ENCODE measurements around the gene DLG1. TPM values are rescaled to one million over a fixed set of nuclear protein-coding genes. Genes with fewer than 3 reads are reported as not detected.
A peak's percentile ranks its signal among the peaks of the same experiment; 100 is the strongest.

DLG1 gene
- total and polyA plus RNA-seq, 4 experiments from 2014 or later = 21.4 to 92.1 (median 61.2) TPM

DNA sequence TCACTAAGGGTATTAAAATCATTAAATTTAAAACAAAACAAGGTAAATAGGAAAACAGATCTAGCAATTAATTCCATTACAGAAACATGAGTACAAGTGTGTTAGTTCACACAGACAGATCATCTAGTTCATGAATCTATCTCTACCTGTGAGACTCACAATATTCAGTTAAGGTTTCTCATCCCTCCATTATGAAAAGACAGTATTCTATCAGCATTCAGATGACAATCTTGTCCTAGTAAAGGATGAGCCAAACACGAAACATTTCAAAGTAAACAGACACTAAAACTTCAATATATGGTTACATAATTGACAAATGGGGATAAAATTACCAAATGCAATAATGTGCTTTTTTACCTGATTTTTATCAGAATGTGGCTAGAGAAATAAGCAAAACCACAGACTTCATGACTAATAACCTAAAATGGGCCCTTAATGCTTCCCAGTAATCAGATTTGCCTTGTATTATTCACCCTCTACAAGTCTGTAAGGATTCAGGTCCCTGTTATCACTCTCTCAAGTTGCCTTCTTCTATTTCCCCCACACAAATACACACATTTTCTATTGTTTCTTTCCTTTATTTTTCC lies 126.8 kb downstream of the DLG1 start:
- no peaks in the 10 kb centered on the region for H3K27me3 ChIP-seq (ENCODE audit: insufficient read depth, low read length)
- intact Hi-C loops (cut with micrococcal nuclease) = no loop called here
- H3K36me3 ChIP-seq (ENCODE audit: insufficient read depth, low read length) = no peaks in the 10 kb centered on the region
- H3K27me3 Mint-ChIP-seq = no peaks in the 10 kb centered on the region
- H3K4me3 ChIP-seq (ENCODE audit: low read length in 2 of 2) = no peak overlapping the region
- DNase-seq = no peak
- H3K4me3 Mint-ChIP-seq = no peak overlapping the region
- peaks cover 8% of the 10 kb centered on the region for H3K4me1 ChIP-seq (ENCODE audit: insufficient read depth, low read length)
- H3K36me3 Mint-ChIP-seq = peaks cover 3 to 9% of the 10 kb centered on the region in 2 donors
- POLR2A ChIA-PET (ENCODE audit: partially characterized antibody) = no interaction called here
- H3K4me1 Mint-ChIP-seq = peaks cover 19 to 40% (median 25%) of the 10 kb centered on the region in 4 donors
- no peak overlapping the region for H3K27ac ChIP-seq (ENCODE audit: low read depth, low read length)
- H3K9me3 ChIP-seq (ENCODE audit: control insufficient read depth in 1 of 2, low read length in 2 of 2) = no peaks in the 10 kb centered on the region
- H3K9me3 Mint-ChIP-seq = no peaks in the 10 kb centered on the region
- H3K27ac Mint-ChIP-seq = peak overlapping the region in 1 of 7 donors; percentile 71
- CTCF ChIA-PET (ENCODE audit: partially characterized antibody) = no interaction called here

DNA sequence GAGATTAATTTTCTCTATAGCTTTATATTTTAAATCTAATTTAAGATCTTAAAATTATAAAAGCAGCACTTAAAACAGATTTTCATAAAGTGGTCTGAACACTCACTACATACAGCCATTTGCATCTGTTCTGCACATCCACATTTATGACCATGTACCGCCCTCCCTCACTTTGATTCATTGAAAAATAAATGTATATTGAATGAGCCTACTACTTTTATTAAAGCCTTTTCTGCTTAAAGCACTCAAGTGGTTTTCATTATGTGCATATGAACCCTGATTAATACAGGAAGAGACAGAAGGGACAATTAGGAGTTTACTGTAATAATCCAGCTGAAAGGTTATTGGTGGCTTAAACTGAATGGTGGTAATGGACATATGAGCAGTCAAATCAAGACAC lies 129.4 kb downstream of the DLG1 start:
- Histone ChIP-seq H3K4me1 (ENCODE audit: insufficient read depth, low read length) (peaks cover 8% of the 10 kb centered on the region), H3K36me3 (ENCODE audit: insufficient read depth, low read length) (no peaks in the 10 kb centered on the region), H3K9me3 (ENCODE audit: control insufficient read depth in 1 of 2, low read length in 2 of 2) (no peaks in the 10 kb centered on the region), H3K27ac (ENCODE audit: low read depth, low read length) (no peak overlapping the region), H3K27me3 (ENCODE audit: insufficient read depth, low read length) (no peaks in the 10 kb centered on the region), H3K4me3 (ENCODE audit: low read length in 2 of 2) (no peak overlapping the region)
- intact Hi-C loops (cut with micrococcal nuclease) = no loop called here
- Mint-ChIP-seq H3K9me3 (no peaks in the 10 kb centered on the region), H3K27me3 (no peaks in the 10 kb centered on the region), H3K4me3 (no peak overlapping the region), H3K27ac (peak overlapping the region in 5 of 7 donors; percentile 38 to 58 (median 54)), H3K36me3 (peaks cover 4 to 19% of the 10 kb centered on the region in 2 donors), H3K4me1 (peaks cover 25 to 45% (median 26%) of the 10 kb centered on the region in 4 donors)
- ChIA-PET CTCF (ENCODE audit: partially characterized antibody) (no interaction called here), POLR2A (ENCODE audit: partially characterized antibody) (no interaction called here)
- no peak for DNase-seq

DNA sequence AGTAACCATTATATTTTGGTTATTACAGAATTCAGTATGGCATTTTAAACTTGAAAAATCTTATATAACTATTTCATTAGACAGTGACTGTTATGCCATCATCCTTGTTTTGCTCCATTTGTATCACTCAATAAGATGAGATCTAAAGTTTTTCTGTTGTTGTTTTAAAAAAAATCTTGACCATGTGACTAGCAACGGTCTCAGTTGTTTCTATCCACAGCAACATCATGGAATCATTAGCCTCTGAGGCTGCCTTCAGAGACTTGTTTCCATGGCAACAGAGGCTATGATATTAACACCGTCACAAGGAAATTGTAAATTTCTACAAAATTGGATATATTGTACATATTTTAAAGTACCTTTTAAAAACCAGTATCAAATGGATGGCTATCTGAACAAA lies 129.8 kb downstream of the DLG1 start:
- no peak overlapping the region for H3K27ac ChIP-seq (ENCODE audit: low read depth, low read length)
- Mint-ChIP-seq H3K36me3 (peaks cover 4 to 19% of the 10 kb centered on the region in 2 donors), H3K4me3 (no peak overlapping the region), H3K27me3 (no peaks in the 10 kb centered on the region), H3K4me1 (peaks cover 25 to 45% (median 26%) of the 10 kb centered on the region in 4 donors), H3K27ac (peak overlapping the region in 4 of 7 donors; percentile 1 to 55 (median 28)), H3K9me3 (no peaks in the 10 kb centered on the region)
- intact Hi-C loops (cut with micrococcal nuclease) = no loop called here
- DNase-seq = peak; percentile 24 to 46 (median 41)
- no peaks in the 10 kb centered on the region for H3K9me3 ChIP-seq (ENCODE audit: control insufficient read depth in 1 of 2, low read length in 2 of 2)
- H3K36me3 ChIP-seq (ENCODE audit: insufficient read depth, low read length) = no peaks in the 10 kb centered on the region
- no peaks in the 10 kb centered on the region for H3K27me3 ChIP-seq (ENCODE audit: insufficient read depth, low read length)
- H3K4me3 ChIP-seq (ENCODE audit: low read length in 2 of 2) = no peak overlapping the region
- ChIA-PET POLR2A (ENCODE audit: partially characterized antibody) (no interaction called here), CTCF (ENCODE audit: partially characterized antibody) (no interaction called here)
- peaks cover 8% of the 10 kb centered on the region for H3K4me1 ChIP-seq (ENCODE audit: insufficient read depth, low read length)

- POLR2A ChIA-PET (ENCODE audit: partially characterized antibody) = no interaction called here
- peaks cover 27 to 45% (median 29%) of the 10 kb centered on the region in 4 donors for H3K4me1 Mint-ChIP-seq
- H3K4me3 ChIP-seq (ENCODE audit: low read length in 2 of 2) = no peak overlapping the region
These were observed 130.3 kb downstream of the DLG1 start for GRCh38 chr3:197168063-197168462.

GRCh38 chr3:197167549-197167948 lies 130.9 kb downstream of the DLG1 start:
- Histone ChIP-seq H3K27ac (ENCODE audit: low read depth, low read length) (no peak overlapping the region), H3K4me1 (ENCODE audit: insufficient read depth, low read length) (peaks cover 8% of the 10 kb centered on the region), H3K36me3 (ENCODE audit: insufficient read depth, low read length) (no peaks in the 10 kb centered on the region), H3K4me3 (ENCODE audit: low read length in 2 of 2) (no peak overlapping the region), H3K27me3 (ENCODE audit: insufficient read depth, low read length) (no peaks in the 10 kb centered on the region), H3K9me3 (ENCODE audit: control insufficient read depth in 1 of 2, low read length in 2 of 2) (no peaks in the 10 kb centered on the region)
- Mint-ChIP-seq H3K9me3 (peaks cover 0 to 2% (median 0%) of the 10 kb centered on the region in 8 donors), H3K27ac (no peak overlapping the region), H3K4me1 (peaks cover 27 to 45% (median 34%) of the 10 kb centered on the region in 4 donors), H3K27me3 (no peaks in the 10 kb centered on the region), H3K4me3 (no peak overlapping the region), H3K36me3 (peaks cover 11 to 27% of the 10 kb centered on the region in 2 donors)
- ChIA-PET CTCF (ENCODE audit: partially characterized antibody) (no interaction called here), POLR2A (ENCODE audit: partially characterized antibody) (no interaction called here)
- intact Hi-C loops (cut with micrococcal nuclease) = no loop called here
- DNase-seq = no peak

More at GRCh38 chr3:197168063-197168462, 130.3 kb downstream of the DLG1 start:
- H3K9me3 Mint-ChIP-seq = peaks cover 0 to 2% (median 0%) of the 10 kb centered on the region in 8 donors
- CTCF ChIA-PET (ENCODE audit: partially characterized antibody) = no interaction called here
- Histone ChIP-seq H3K9me3 (ENCODE audit: control insufficient read depth in 1 of 2, low read length in 2 of 2) (no peaks in the 10 kb centered on the region), H3K27me3 (ENCODE audit: insufficient read depth, low read length) (no peaks in the 10 kb centered on the region), H3K27ac (ENCODE audit: low read depth, low read length) (no peak overlapping the region), H3K4me1 (ENCODE audit: insufficient read depth, low read length) (peaks cover 8% of the 10 kb centered on the region), H3K36me3 (ENCODE audit: insufficient read depth, low read length) (no peaks in the 10 kb centered on the region)
- no peak overlapping the region for H3K4me3 Mint-ChIP-seq
- H3K36me3 Mint-ChIP-seq = peaks cover 6 to 22% of the 10 kb centered on the region in 2 donors
- peak overlapping the region in 6 of 7 donors; percentile 1 to 71 (median 32) for H3K27ac Mint-ChIP-seq
- intact Hi-C loops (cut with micrococcal nuclease) = no loop called here
- DNase-seq = no peak
- no peaks in the 10 kb centered on the region for H3K27me3 Mint-ChIP-seq

DNA sequence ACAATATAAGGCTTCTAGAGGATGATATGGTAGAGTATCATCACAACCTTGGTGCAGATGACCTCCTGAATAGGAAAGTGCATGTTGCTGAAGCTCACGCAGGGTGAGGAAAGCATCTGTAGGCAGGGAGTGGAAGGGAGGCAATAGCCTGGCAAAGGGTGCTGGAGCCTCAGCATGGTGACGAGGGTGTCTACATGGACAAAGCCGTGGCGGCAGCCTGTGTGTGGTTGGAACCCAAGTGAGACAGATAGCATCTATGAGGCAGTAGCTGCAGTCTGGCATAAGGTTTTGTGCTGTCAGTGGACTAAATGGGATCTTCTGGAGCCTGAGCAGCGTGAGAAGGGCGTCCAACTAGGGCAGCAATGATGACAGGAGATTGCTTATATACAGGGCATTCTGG lies 132.5 kb downstream of the DLG1 start:
- no peaks in the 10 kb centered on the region for H3K36me3 ChIP-seq (ENCODE audit: insufficient read depth, low read length)
- H3K9me3 ChIP-seq (ENCODE audit: control insufficient read depth in 1 of 2, low read length in 2 of 2) = no peaks in the 10 kb centered on the region
- no peak for DNase-seq
- Mint-ChIP-seq H3K27me3 (no peaks in the 10 kb centered on the region), H3K27ac (peak overlapping the region in 1 of 7 donors; percentile 52), H3K36me3 (peaks cover 11 to 27% of the 10 kb centered on the region in 2 donors), H3K4me3 (no peak overlapping the region), H3K4me1 (peaks cover 24 to 36% (median 33%) of the 10 kb centered on the region in 4 donors), H3K9me3 (peaks cover 0 to 2% (median 0%) of the 10 kb centered on the region in 8 donors)
- H3K27me3 ChIP-seq (ENCODE audit: insufficient read depth, low read length) = no peaks in the 10 kb centered on the region
- H3K4me3 ChIP-seq (ENCODE audit: low read length in 2 of 2) = no peak overlapping the region
- ChIA-PET POLR2A (ENCODE audit: partially characterized antibody) (no interaction called here), CTCF (ENCODE audit: partially characterized antibody) (no interaction called here)
- H3K4me1 ChIP-seq (ENCODE audit: insufficient read depth, low read length) = peaks cover 8% of the 10 kb centered on the region
- H3K27ac ChIP-seq (ENCODE audit: low read depth, low read length) = no peak overlapping the region
- intact Hi-C loops (cut with micrococcal nuclease) = no loop called here

DNA sequence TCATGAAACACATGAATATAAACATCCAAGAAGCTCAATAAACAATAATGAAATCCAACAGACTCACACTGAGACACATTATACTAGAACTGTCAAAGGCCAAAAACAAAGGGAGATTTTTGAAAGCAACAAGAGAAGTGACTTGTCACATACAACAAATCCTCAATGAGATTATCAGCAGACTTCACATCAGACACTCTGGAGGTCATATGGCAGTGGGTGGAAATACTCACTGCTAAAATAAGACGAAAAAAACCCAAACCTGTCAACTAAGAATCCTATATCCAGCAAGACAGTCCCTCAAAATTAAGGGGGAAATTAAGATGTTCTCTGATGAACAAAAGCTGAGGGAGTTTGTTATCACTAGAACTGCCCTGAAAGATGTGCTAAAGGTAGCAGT lies 143.4 kb downstream of the DLG1 start:
- no peak overlapping the region for H3K27ac ChIP-seq (ENCODE audit: low read depth, low read length)
- peaks cover 44 to 51% of the 10 kb centered on the region in 2 donors for H3K36me3 Mint-ChIP-seq
- no peak overlapping the region for H3K4me3 Mint-ChIP-seq
- H3K27me3 ChIP-seq (ENCODE audit: insufficient read depth, low read length) = no peaks in the 10 kb centered on the region
- CTCF ChIA-PET (ENCODE audit: partially characterized antibody) = no interaction called here
- H3K36me3 ChIP-seq (ENCODE audit: insufficient read depth, low read length) = no peaks in the 10 kb centered on the region
- H3K27me3 Mint-ChIP-seq = no peaks in the 10 kb centered on the region
- peaks cover 0 to 41% (median 33%) of the 10 kb centered on the region in 8 donors for H3K9me3 Mint-ChIP-seq
- DNase-seq = no peak
- H3K4me3 ChIP-seq (ENCODE audit: low read length in 2 of 2) = no peak overlapping the region
- POLR2A ChIA-PET (ENCODE audit: partially characterized antibody) = no interaction called here
- intact Hi-C loops (cut with micrococcal nuclease) = no loop called here
- no peak overlapping the region for H3K27ac Mint-ChIP-seq
- peaks cover 0 to 13% (median 5%) of the 10 kb centered on the region in 4 donors for H3K4me1 Mint-ChIP-seq
- no peaks in the 10 kb centered on the region for H3K4me1 ChIP-seq (ENCODE audit: insufficient read depth, low read length)
- H3K9me3 ChIP-seq (ENCODE audit: control insufficient read depth in 1 of 2, low read length in 2 of 2) = peaks cover 0 to 19% of the 10 kb centered on the region in 2 donors

Data from CD4-positive, alpha-beta memory T cell (primary cell).